ENCODE data around the gene SURF4. TPM values are rescaled to one million over a fixed set of nuclear protein-coding genes. Genes with fewer than 3 reads are reported as not detected.

Gene SURF4
- total and polyA plus RNA-seq, 2 of the 13 experiments (the other 11 are each of a cell fraction or from before 2014, with no cell fraction given): 220 to 265 TPM

GRCh38 chr9:133347515-133347984, 28.3 kb downstream of the SURF4 start (continued):
- no peak for TF ChIP-seq ELF4 (CRISPR knock-in tag; IDR thresholded peaks at IDR 0.05; ENCODE audit: borderline replicate concordance)
- no peak for TF ChIP-seq CREB3 (CRISPR knock-in tag; IDR thresholded peaks at IDR 0.05)
- no peak for TF ChIP-seq ONECUT2 (CRISPR knock-in tag; IDR thresholded peaks at IDR 0.05)
- no peak for TF ChIP-seq NFKBIZ (CRISPR knock-in tag; IDR thresholded peaks at IDR 0.05)
- TF ChIP-seq ZFY (CRISPR knock-in tag; IDR thresholded peaks at IDR 0.05): peak; percentile 42; the same call in 1 of the 2 replicates
- TF ChIP-seq ZNF326 (CRISPR knock-in tag; IDR thresholded peaks at IDR 0.05; ENCODE audit: borderline replicate concordance): no peak
- no peak for TF ChIP-seq AHDC1 (CRISPR knock-in tag; IDR thresholded peaks at IDR 0.05; ENCODE audit: borderline replicate concordance)
- TF ChIP-seq HOXA5 (CRISPR knock-in tag; IDR thresholded peaks at IDR 0.05): peak; percentile 67
- no peak for TF ChIP-seq ZNF607 (CRISPR knock-in tag; IDR thresholded peaks at IDR 0.05; ENCODE audit: borderline replicate concordance)
- TF ChIP-seq E2F1 (CRISPR knock-in tag; IDR thresholded peaks at IDR 0.05): peak; percentile 31; the same call in 1 of the 2 replicates
- no peak for TF ChIP-seq ZNF615 (CRISPR knock-in tag; IDR thresholded peaks at IDR 0.05; ENCODE audit: borderline replicate concordance)
- TF ChIP-seq ATRX (CRISPR knock-in tag; IDR thresholded peaks at IDR 0.05; ENCODE audit: borderline replicate concordance): no peak
- no peak for TF ChIP-seq TBP (CRISPR knock-in tag; IDR thresholded peaks at IDR 0.05)
- peak; percentile 69; the same call in 1 of the 2 replicates for TF ChIP-seq ZNF879 (CRISPR knock-in tag; IDR thresholded peaks at IDR 0.05)
- no peak for TF ChIP-seq ZBTB7A (CRISPR knock-in tag; IDR thresholded peaks at IDR 0.05)
- TF ChIP-seq ZBTB7B (CRISPR knock-in tag; IDR thresholded peaks at IDR 0.05): no peak
- no peak for TF ChIP-seq HOXD1 (CRISPR knock-in tag; IDR thresholded peaks at IDR 0.05)
- TF ChIP-seq MEF2D (CRISPR knock-in tag; IDR thresholded peaks at IDR 0.05): no peak
- TF ChIP-seq ATF1 (CRISPR knock-in tag; IDR thresholded peaks at IDR 0.05): no peak
- TF ChIP-seq GABPA (IDR thresholded peaks at IDR 0.05; ENCODE audit: low read depth, low read length): no peak
- TF ChIP-seq GABPA (CRISPR knock-in tag; IDR thresholded peaks at IDR 0.05; ENCODE audit: low read depth): no peak
- TF ChIP-seq ZNF589 (CRISPR knock-in tag; conservative IDR thresholded peaks at IDR 0.05): no peak
- TF ChIP-seq ZNF749 (CRISPR knock-in tag; IDR thresholded peaks at IDR 0.05; ENCODE audit: borderline replicate concordance): no peak
- no peak for TF ChIP-seq CENPX (CRISPR knock-in tag; IDR thresholded peaks at IDR 0.05)
- TF ChIP-seq POLR2AphosphoS5 (IDR thresholded peaks at IDR 0.05; ENCODE audit: low read depth, low read length): no peak
- no peak for TF ChIP-seq ZNF460 (CRISPR knock-in tag; IDR thresholded peaks at IDR 0.05; ENCODE audit: borderline replicate concordance)
- no peak for TF ChIP-seq NAIF1 (CRISPR knock-in tag; IDR thresholded peaks at IDR 0.05; ENCODE audit: borderline replicate concordance)
